Measurements from ENCODE around the gene TCIRG1.

Gene TCIRG1

DNA sequence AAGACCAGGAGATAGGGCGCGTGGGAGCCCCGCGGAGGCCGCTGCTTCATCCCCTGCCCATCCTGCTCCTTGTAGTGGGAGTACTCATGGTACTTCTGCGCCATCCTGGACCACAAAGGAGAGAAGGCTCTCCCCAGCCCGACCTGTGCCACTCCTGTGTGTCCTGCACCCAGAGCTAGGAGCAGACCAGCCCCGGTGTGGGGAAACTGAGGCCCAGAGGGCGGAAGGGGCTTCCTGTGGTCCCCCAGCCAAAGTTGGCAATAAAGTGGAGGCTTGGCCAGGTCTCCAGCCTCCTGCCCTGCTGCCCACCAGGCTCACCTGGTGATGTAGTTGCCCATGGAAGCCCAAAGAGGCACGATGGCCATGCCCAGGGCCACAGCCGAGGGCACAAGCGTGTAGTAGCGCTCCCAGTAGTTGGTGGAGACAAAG lies 39.6 kb upstream of the TCIRG1 start:
- peaks cover 47 to 80% of the 10 kb centered on the region in 2 donors for H3K4me1 Mint-ChIP-seq

DNA sequence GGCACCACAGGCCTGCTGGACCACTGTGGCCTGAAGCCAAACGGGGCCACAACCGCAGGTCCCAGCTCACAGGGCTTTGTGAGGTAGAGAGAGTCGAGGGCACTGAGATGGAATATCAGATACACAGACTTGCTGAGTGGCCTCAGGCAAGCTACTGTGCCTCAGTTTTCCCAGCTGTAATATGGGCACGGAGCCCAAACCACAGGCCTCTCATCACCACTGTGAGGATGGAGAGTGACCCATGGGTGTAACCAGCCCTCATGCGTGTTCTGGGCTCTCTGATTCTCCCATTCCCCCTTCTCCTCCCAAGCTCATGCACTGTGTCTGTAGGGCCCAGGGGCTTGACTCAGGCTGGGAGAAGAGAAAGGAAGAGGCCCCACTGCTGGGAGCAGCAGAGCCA lies 39.1 kb upstream of the TCIRG1 start:
- Mint-ChIP-seq H3K4me1 (peaks cover 44 to 80% of the 10 kb centered on the region in 2 donors), H3K36me3 (peaks cover 29 to 37% of the 10 kb centered on the region in 2 donors), H3K27ac (peak overlapping the region; percentile 84), H3K27me3 (no peaks in the 10 kb centered on the region), H3K4me3 (no peak overlapping the region), H3K9me3 (peaks cover 0 to 8% of the 10 kb centered on the region in 2 donors)
- no peak for DNase-seq
- ATAC-seq (replicated peaks), result no peak

More for the DNA sequence above, 39.6 kb upstream of the TCIRG1 start:
- Mint-ChIP-seq H3K9me3 (peaks cover 0 to 8% of the 10 kb centered on the region in 2 donors), H3K4me3 (no peak overlapping the region), H3K27ac (no peak overlapping the region), H3K27me3 (no peaks in the 10 kb centered on the region), H3K36me3 (peaks cover 32 to 40% of the 10 kb centered on the region in 2 donors)
- DNase-seq (no peak), ATAC-seq (replicated peaks) (no peak)

DNA sequence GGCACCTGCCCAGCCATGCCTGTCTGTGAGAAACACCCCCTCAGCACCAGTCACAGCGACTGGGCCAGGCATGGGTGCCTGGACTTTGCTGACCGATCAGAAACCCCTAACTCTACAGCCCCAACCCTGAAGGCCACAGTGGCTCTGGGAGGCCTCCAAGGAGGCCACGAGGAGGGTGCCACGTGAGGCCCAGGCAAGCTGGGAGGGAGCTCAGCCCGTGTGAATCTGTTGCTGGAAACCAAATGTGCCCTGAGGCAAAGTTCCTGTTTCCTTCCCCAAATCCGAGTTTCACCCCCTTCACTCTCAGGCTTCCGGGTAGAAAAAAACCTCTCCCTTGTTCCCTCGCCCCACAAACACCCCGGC lies 36.3 kb upstream of the TCIRG1 start:
- ATAC-seq (replicated peaks) (peak; percentile 39 to 43), DNase-seq (peak; percentile 52)
- Mint-ChIP-seq H3K27me3 (no peaks in the 10 kb centered on the region), H3K4me3 (peak overlapping the region; percentile 87 to 89), H3K36me3 (peaks cover 16 to 24% of the 10 kb centered on the region in 2 donors), H3K27ac (peak overlapping the region; percentile 97), H3K4me1 (peaks cover 37 to 75% of the 10 kb centered on the region in 2 donors), H3K9me3 (no peaks in the 10 kb centered on the region)

DNA sequence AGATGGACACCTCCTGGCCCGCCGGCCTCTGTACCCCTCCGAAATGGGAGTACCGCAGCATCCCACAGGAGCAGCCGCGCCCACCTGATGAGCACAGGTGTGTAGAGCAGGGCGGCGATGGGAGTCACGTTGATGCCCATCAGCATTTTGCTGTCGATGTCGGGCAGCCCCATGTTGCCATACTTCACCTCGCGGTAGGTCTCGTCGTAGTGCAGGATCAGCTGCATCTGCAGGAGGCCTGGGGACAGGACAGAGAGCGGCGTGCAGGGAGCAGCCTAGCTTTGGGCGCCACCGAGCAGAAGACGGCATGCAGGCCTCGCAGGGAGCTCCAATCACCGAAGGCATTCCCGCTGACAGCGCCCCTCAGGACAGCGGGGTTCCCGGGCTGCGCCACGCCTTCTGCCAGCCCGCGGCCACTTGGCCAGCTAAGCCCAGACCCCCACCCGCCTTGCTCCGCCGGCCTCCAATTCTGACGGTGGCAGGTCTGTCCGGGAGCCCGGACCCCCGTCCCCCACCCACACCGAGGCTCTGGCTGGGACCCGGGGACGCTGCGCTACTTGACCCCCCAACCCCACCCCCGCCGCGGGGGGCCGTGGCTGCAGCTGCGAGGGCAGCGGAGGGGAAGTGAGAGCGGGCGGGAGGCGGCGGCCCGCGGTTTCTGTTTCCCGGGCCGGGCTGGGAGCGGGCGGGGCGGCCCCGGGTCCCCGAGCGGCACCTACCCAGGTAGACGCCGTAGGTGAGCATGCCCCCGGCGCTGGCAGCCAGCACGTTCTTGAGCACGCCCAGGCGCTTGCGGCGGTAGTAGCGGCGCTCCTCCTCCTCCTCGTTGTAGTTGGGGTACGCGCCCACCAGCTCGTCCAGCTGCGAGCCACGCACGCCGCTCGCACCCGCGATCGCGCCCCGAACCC lies 35.6 kb upstream of the TCIRG1 start:
- peak; percentile 60 for DNase-seq
- no peaks in the 10 kb centered on the region for H3K27me3 Mint-ChIP-seq
- peak overlapping the region; percentile 97 for H3K27ac Mint-ChIP-seq
- H3K4me3 Mint-ChIP-seq, result peak overlapping the region; percentile 87 to 89
- peaks cover 33 to 68% of the 10 kb centered on the region in 2 donors for H3K4me1 Mint-ChIP-seq
- peaks cover 13 to 18% of the 10 kb centered on the region in 2 donors for H3K36me3 Mint-ChIP-seq
- no peaks in the 10 kb centered on the region for H3K9me3 Mint-ChIP-seq
- ATAC-seq (replicated peaks), result peak; percentile 68 to 73

DNA sequence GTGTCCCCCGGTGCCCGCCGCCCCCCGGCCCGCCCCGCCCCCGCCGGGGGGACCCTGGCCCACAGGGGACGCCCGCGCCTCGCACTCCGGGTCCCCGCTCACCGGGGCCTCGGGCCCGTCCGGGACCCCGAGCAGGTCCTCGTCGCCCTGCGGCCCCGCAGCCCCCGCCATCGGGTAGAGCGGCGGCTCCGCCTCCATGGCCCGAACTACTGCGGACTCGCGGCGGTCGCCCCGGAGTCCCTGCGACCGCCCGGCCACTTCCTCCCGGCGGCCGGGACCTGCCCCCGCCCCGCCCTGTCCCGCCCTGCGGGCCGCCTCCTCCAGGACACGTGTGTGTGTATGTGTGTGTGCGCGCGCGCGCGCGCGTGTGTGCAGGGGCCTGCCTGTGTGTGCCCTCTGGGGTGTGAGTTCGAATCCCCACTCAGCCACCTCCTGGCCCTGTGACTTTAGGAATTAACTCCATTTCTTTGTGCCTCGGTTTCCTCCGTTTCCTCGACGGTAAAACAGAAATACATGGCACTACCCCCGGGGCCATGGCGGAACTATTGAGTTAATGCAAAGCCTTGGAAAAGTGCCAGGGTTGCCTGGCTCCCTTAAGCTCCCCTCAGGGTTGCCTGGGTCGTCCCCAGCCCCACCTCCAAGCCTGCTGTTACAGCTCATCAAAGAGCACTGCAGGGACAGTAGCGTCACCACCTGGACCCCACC lies 34.8 kb upstream of the TCIRG1 start, which contains the start of gene UNC93B1:
Gene UNC93B1 (minus strand): TSS at position 252 of the 705 bp plus-strand sequence. CDS start 54 bp downstream, at position 198.
- ATAC-seq (replicated peaks) (peak; percentile 79 to 84), DNase-seq (peak; percentile 82)
- peaks cover 34 to 65% of the 10 kb centered on the region in 2 donors for H3K4me1 Mint-ChIP-seq
- peak within 1 kb of the TSS; percentile 87 to 89 for H3K4me3 Mint-ChIP-seq
- no peaks in the 10 kb centered on the region for H3K9me3 Mint-ChIP-seq
- H3K36me3 Mint-ChIP-seq, result peaks cover 5 to 10% of the 10 kb centered on the region in 2 donors
- H3K27ac Mint-ChIP-seq, result peak within 1 kb of the TSS; percentile 97
- H3K27me3 Mint-ChIP-seq, result no peaks in the 10 kb centered on the region

DNA sequence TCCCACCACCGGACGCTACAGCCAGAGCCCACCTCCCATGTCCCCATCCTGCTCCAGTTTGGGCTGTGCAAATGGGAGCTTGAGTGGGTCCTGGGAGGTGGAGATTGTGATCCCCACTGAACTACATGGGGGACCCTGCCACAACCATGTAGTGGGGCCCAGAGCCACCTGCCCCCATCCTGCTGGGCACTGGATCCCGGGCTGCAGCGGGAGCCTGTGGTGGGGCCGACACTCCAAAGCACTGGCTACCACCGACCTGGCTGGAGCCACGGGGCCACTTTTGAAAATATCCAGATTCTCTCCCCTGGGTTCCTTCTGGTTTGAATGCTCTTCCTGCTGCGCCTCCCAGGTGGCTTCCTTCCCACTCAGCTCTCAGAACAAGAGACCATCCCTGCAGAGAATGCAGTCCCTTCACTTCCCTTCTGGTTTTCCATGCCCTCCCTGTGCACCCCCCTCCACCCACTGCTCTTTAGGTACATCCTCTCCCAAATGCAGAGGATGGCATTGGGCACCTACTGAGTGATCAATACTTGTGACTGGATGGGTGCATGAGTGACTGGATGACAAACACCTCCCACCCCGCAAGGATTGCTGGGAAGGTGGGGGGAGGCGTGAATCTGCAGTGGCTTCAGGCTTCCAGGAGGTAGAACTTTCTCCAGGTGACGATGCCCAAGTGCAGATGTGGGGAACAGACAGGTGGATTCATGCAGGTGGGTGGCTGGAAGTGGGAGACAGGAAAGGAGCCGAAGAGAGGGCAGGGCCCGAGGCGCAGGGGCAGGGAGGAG lies 34.1 kb upstream of the TCIRG1 start:
- peak overlapping the region; percentile 65 for H3K27ac Mint-ChIP-seq
- DNase-seq, result no peak
- ATAC-seq (replicated peaks), result no peak
- no peaks in the 10 kb centered on the region for H3K9me3 Mint-ChIP-seq
- peak overlapping the region; percentile 79 to 87 for H3K4me3 Mint-ChIP-seq
- peaks cover 5 to 10% of the 10 kb centered on the region in 2 donors for H3K36me3 Mint-ChIP-seq
- H3K27me3 Mint-ChIP-seq, result no peaks in the 10 kb centered on the region
- H3K4me1 Mint-ChIP-seq, result peaks cover 38 to 65% of the 10 kb centered on the region in 2 donors

DNA sequence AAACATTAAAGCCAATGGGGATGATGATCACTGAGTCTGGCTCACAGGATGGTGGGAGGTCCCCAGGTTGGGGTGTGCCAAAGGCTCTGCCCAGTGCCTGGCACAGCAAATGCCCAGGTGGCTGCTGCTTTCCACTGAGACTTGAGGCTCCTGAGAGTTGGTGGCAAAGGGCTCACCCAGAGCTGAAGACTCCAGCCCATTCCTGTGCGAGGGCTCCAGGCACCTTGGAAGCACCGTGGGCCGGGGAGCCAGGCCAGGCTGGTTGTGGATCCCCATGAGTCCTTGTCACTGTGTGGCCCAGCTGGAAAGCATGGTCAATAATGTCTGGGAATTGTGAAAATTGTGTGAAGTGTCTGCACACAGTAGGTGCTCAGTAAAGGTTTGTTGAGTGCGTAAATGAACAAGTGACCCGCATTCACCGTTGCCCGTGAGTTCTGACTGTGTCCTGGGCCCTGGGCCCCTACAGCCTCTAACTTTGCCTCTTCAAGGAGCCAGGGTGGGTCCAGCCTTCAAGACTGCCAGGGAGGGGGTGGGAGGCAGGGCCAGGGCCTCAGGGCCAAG lies 32.1 kb upstream of the TCIRG1 start:
- no peaks in the 10 kb centered on the region for H3K27me3 Mint-ChIP-seq
- H3K4me3 Mint-ChIP-seq, result no peak overlapping the region
- H3K27ac Mint-ChIP-seq, result peak overlapping the region; percentile 87
- H3K4me1 Mint-ChIP-seq, result peaks cover 47 to 71% of the 10 kb centered on the region in 2 donors
- H3K9me3 Mint-ChIP-seq, result no peaks in the 10 kb centered on the region
- DNase-seq, result no peak
- ATAC-seq (replicated peaks), result no peak
- peaks cover 5 to 10% of the 10 kb centered on the region in 2 donors for H3K36me3 Mint-ChIP-seq

DNA sequence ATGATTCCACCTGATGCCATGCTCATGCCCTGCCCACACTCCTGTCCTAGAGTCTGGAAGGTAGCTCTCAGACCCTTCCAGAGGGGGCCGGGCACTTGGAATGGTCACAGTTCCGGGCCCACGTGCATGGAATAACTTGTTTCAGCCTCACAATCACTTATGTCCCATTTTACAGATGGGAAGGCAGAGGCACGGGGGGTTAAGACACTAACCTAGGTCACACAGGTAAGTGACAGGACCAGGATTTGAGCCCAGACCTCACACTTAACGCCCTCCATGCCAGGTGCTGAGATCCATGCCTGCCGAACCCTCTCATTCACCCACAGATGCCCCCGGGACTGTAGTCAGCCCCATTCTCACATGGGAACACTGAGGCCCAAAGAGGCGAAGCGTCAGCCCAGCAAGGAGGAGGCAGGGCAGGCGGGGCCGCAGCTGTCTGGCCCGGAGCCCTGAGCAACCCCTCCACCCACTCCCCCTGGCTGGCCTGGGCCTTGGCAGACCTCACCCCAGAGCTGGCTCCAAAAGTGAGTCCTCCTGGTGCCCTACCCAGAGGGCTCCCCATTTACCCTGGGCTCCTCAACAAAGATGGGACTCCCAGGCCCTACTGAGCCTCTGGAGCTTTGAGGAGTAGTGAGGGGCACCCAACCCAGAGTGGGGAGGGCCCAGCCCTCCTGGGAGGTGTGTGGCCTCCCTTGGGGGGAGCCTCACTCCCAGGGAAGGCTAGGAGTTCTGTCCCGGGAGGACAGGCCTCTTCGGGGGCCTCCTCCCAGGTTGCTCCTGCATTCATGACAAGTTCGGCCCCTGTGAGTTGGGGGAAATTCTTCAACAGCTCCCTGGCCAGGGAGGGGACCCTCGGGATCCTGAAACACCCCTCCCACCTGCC lies 31.1 kb upstream of the TCIRG1 start:
- peaks cover 40 to 62% of the 10 kb centered on the region in 2 donors for H3K4me1 Mint-ChIP-seq
- H3K27me3 Mint-ChIP-seq, result no peaks in the 10 kb centered on the region

DNA sequence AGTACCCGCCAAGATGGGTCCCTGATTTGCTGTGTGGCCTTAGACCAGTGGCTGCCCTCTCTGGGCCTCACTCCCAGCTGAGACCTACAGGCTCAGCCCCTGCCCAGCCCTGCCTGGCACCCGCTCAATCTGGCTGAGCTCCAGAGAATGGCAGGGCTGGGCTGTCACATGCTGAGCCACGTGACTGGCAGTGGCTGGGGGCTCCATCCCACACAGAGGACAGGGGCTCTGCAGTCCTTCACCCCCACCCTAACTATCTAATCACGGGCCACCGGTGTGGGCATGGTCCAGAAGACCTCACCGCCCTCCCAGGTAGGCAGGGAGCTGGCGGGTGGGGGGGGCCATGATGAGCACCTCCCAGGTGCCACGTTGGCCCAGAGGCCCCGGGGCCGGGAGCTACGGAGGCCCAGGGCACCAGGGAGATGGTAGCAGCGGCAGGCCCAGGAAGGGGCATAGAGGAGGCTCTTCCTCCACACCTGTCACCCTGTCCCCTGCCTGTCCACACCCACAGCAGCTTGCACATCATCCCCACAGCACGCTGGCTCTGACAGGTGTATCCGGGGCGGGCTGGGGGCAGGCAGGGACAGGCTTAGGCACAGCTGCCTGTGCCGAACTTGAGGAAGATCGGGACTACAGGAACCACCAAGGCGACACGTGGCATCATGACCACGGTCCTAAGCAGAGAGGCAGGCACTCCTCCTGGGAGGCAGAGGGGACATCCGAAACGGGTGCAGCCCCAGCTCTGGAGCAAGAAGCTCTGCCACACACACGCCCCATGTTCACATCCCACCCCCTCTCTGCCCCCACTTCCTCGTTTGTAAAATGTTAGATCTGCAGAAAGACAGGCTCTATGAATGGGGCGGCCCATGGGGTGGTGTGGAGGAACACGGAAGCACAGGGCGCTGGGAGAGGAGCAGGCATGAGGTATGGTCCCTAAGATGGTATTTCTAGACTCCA lies 30.2 kb upstream of the TCIRG1 start:
- Mint-ChIP-seq H3K27me3 (no peaks in the 10 kb centered on the region), H3K9me3 (no peaks in the 10 kb centered on the region), H3K27ac (peak overlapping the region; percentile 86), H3K4me1 (peaks cover 37 to 59% of the 10 kb centered on the region in 2 donors), H3K4me3 (peak overlapping the region; percentile 61 to 72), H3K36me3 (peaks cover 0 to 1% of the 10 kb centered on the region in 2 donors)
- DNase-seq (no peak), ATAC-seq (replicated peaks) (peak; percentile 15 to 26)

More for the DNA sequence above, 31.1 kb upstream of the TCIRG1 start:
- no peak for DNase-seq
- Mint-ChIP-seq H3K4me3 (no peak overlapping the region), H3K36me3 (peaks cover 1 to 3% of the 10 kb centered on the region in 2 donors), H3K9me3 (no peaks in the 10 kb centered on the region), H3K27ac (no peak overlapping the region)
- ATAC-seq (replicated peaks), result no peak

DNA sequence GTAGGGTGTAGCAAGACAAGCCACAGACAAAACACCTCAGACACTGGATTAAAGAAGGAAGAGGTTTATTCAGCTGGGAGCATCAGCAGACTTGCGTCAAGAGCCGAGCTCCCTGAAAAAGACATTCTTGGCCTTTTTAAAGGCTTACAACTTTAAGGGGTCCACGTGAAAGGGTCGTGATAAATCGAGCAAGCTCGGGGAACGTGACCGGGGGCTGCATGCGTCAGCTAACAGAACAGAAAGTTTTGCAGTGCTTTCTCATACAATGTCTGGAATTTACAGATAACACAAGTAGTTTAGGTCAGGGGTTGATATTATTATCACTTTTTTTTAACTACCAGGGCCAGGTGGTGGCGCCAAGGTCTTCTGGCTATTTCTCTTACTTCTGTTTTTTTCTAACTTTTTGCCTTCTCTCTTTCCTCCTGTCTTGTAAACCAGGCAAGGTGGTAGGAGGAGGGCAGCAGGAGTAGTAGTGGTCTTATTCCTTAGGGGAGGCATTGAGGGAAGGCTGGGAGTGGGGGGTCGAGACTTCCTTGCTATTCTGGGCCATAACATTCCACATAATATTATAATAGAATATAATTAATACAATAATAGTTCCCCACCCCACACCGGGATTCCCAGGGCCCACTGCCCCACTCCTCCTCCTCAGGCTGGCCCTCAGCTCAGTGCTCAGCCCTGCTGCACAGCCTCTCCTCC lies 29.3 kb upstream of the TCIRG1 start:
- H3K9me3 Mint-ChIP-seq, result no peaks in the 10 kb centered on the region
- peaks cover 34 to 53% of the 10 kb centered on the region in 2 donors for H3K4me1 Mint-ChIP-seq
- H3K36me3 Mint-ChIP-seq, result peaks cover 0 to 1% of the 10 kb centered on the region in 2 donors
- peak overlapping the region; percentile 86 for H3K27ac Mint-ChIP-seq
- peak overlapping the region; percentile 66 to 73 for H3K4me3 Mint-ChIP-seq
- no peak for DNase-seq
- no peaks in the 10 kb centered on the region for H3K27me3 Mint-ChIP-seq
- ATAC-seq (replicated peaks), result peak; percentile 26 to 47

DNA sequence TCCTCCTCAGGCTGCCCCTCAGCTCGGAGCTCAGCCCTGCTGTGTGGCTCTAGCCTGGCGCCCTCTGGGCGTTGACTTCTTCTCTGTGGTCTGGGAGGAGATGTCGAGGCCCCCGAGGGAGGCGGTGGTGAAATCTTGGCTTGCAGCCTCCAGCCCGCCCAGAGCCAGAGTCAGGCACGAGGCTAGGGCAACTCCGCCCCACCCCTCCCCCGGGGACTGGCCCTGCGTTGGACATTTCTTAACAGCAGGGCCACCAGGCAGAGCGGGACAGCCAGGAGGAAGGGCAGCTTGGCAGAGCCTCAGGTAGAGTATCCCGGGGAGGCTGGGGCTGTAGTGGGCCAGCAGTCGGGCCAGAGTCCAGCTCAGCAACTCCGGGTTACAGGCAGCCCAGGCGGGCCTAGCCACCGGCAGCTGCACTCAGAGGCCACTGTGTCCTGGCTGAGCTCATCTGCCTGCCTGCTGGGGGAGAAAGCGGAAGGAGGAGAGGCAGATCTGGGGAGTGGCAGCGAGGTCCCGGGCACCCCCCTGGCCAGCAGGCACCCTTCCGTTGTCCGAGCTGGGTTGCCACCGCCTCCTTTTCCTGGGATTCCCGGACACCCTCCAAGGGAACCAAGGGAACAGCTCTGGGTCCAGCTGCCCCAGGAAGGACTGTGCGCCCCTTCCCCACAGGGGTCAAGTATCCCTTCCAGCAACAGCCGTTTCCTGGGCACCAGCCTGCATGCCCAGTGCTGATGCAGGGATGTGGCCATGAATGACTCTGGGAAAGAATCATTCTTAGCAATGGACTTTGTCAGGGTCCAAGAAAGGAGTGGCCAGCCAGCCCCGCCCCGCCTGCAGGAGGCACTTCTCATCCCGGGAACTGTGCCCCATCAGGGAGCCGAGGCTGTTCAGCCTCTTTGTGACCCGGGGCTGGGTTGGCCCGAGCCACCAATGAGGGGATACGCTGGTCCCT lies 28.5 kb upstream of the TCIRG1 start, which contains the start of gene ALDH3B1:
Gene ALDH3B1 (plus strand): TSS at position 238 of the 952 bp plus-strand sequence. CDS start 4,971 bp downstream, outside the sequence.
- DNase-seq (peak; percentile 51), ATAC-seq (replicated peaks) (peak; percentile 83 to 84)
- H3K27ac Mint-ChIP-seq, result peak within 1 kb of the TSS; percentile 86
- no peaks in the 10 kb centered on the region for H3K27me3 Mint-ChIP-seq
- no peaks in the 10 kb centered on the region for H3K9me3 Mint-ChIP-seq
- peaks cover 28 to 46% of the 10 kb centered on the region in 2 donors for H3K4me1 Mint-ChIP-seq
- H3K36me3 Mint-ChIP-seq, result no peaks in the 10 kb centered on the region
- H3K4me3 Mint-ChIP-seq, result peak within 1 kb of the TSS; percentile 66 to 73

Measured in stimulated activated naive B cell treated with anti-CD40 and anti-IgM and Interleukin-4, amounts not matched to agents 10 μg/mL and 1 μg/mL and 100 μg/mL, for 72 hours (primary cell).